Measurements from ENCODE around the gene ASB18.

GRCh38 chr2:236291476-236291875, 27.3 kb upstream of the ASB18 start:
- no peak for TF ChIP-seq POLR2AphosphoS5 (IDR thresholded peaks at IDR 0.05; ENCODE audit: borderline replicate concordance, low read depth, low read length)
- TF ChIP-seq EZH2 (IDR thresholded peaks at IDR 0.05), result no peak
- no peak for TF ChIP-seq FOXP2 (optimal IDR thresholded peaks at IDR 0.05; ENCODE audit: control extremely low read depth, extremely low read length, insufficient read depth)
